Fibroblast of villous mesenchyme (primary cell): ENCODE data around the gene SHC2. TPM values are rescaled to one million over a fixed set of nuclear protein-coding genes. Genes with fewer than 3 reads are reported as not detected.

Experiments used
- DNase-seq: peaks from one replicate; pipeline ENCODE4 v3.0.0-alpha.2; 2010; ENCODE audit warnings: low read depth
- H3K4me3 ChIP-seq: 2 replicates; pipeline ENCODE4 v1.5.1; 2011; ENCODE audit warnings: low read depth, mild to moderate bottlenecking, low read length
- CTCF ChIP-seq: IDR thresholded peaks from 2 replicates; pipeline ENCODE4 v1.5.1; 2012; ENCODE audit warnings: low read depth, mild to moderate bottlenecking, low read length; ENCODE audit not compliant: insufficient read depth
- total RNA-seq: library from RNA; depleted of rRNA; stranded (reverse); fragments of >200 nt; gene quantifications from 2 replicates; pipeline ENCODE4 v1.2.3, GENCODE V29; 2012

SHC2 gene
- total RNA-seq, 1 donor: 0.43 TPM

DNA sequence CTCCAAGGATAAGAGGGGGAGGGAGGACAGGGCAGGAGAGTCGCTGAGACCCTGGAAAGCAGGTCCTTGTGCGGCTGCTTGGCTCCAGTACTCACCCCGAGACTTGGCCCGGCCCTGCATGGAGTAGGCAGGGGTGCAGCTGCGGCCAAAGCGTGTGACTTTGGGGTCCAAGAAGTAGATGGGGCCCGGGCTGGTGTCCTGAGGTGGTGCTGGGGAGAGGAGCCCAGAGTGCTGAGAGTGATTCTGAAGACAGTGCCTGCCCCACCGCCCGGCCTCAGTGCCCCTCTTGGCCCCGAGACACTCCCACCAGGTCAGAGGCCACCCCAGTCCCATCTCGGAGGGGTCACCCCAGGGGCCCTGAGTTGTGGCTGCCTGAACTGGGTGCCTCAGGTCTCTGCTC lies 6.7 kb upstream of the SHC2 start:
- DNase-seq: no peak
- H3K4me3 ChIP-seq: no peak overlapping the region
- no peak for TF ChIP-seq CTCF

DNA sequence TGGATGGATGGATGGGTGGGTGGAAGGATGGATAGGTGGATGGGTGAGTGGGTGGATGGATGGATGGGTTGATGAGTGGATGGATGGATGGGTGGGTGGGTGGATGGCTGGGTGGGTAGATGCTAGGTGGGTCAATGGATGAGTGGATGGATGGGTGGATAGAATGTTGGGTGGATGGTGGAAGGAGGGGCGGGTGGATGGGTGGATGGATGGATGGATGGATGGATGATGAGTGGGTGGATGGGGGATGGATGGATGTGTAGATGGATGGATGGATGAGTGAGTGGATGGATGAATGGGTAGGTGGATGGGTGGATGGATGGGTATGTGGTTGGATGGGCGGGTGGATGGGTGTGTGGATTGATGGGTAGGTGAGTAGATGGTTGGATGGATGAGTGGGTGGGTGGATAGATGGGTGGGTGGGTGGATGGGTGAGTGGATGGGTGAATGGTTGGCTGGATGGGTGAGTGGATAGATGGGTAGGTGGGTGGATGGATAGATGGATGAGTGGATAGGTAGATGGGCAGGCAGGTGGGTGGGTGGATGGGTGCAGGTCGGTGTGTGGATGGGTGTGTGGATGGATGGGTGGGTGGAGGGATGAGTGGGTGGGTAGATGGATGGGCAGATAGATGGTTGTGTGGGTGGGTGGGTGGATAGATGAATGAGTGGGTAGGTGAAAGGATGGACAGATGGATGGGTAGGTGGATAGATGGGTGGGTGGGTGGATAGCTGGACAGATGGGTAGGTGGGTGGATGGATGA lies 4.4 kb upstream of the SHC2 start:
- DNase-seq: no peak
- H3K4me3 ChIP-seq: no peak overlapping the region
- no peak for TF ChIP-seq CTCF

DNA sequence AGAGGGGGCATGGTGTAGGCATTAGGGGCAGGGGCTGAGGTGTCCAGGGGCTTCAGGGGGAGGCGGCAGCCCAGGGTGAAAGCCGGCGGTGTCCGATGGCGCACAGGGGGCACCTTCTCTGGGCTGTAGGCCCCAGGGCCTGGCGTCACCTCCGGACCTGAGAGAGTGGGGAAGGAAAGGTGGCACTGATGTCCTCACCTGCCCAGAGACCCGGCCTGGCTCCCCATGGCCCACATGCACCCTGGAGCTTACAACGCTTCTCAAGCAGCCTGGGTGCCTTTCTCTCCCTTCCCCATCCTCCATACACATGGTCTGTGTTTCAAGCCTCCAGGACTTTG lies 3.3 kb upstream of the SHC2 start:
- no peak for TF ChIP-seq CTCF
- H3K4me3 ChIP-seq: no peak overlapping the region
- no peak for DNase-seq

- no peak overlapping the region for H3K4me3 ChIP-seq
- TF ChIP-seq CTCF: no peak
- no peak for DNase-seq
Measured at GRCh38 chr19:463483-464207, 2.8 kb upstream of the SHC2 start.

GRCh38 chr19:461721-462551 lies 1.1 kb upstream of the SHC2 start:
- no peak for TF ChIP-seq CTCF
- DNase-seq: no peak
- H3K4me3 ChIP-seq: peak overlapping the region; percentile 23

DNA sequence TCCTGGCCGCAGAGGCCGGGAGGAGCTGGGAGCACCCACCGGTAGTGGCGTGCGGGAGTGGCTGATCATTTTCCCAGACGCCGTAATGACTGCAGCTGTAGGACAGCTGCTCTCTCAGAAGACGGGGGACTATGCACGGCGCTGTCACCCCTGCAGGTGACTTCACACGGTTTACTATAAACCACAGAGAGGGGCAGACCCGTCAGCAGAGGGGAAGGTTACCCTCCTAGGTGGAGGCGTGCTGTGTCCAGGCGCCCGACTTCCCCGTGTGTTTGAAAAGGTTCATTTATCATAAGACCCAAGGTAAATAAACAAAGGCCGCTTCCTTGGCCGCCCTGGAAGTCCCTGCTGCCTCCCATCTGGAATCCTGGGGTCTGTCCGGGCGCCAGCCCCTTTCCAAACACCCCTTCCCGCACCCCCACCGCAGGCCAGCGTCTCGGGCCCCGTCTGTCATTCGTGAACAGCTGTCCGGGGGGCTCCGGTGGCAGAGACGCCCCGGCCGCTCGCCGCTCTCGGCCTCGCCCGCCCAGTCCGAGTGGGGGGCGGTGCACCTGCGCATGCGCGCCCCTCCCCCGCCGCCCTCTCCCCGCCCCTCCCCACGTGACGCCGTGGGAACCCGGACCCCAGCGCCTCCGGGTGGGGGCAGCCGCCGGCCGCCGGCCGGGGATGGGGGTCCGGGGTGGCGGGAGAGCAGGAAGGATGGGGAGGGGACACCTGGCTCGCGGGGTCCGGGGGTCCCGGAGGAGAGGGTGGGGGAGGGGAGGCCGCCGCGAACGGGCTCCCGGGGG lies 915 bp downstream of the SHC2 start:
- peak overlapping the region; percentile 73 for H3K4me3 ChIP-seq
- no peak for TF ChIP-seq CTCF
- DNase-seq: peak; percentile 62
